HG03432 (cell line): ENCODE results near the gene EOLA1.
"Not testable (repeated sequence)": the region's sequence is repeated elsewhere in the genome, so short reads cannot be mapped to it uniquely, and the experiment has no call there.

Source experiments
- ATAC-seq: cut with Tn5 transposase; IDR thresholded peaks from one replicate; pipeline ENCODE4 v1.9.1; 2021; ENCODE audit warnings: mild to moderate bottlenecking, moderate library complexity; ENCODE audit not compliant: unreplicated experiment

The EOLA1 gene

DNA sequence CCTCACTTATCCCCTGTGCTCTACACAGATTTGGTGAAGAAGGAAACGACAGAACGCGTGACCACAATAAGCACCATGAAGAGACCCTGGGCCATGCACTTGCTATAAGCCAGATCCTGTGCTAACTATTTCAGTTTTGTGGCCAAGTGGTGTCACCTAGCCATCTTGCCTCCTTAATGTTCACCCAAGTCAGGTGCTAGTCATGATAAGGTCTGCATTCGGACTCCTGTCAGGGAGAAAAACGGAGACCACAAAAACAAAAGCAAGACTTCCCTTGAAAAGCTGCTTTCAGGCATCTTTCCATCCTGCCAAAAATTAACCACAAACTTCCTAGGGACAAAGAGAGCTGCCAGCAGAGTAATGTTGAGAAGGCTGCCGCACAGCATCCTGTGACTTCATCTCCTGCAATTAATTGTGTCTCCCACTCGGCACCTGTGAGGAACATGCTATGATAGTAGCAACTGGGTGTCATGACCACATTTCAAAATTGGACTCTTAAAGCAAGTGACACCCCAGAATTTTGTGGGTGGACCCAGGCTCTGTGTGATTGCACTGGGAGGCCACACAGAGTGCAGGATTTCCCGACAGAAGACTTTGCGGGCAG is 26.9 kb upstream of the EOLA1 start:
- no peak for ATAC-seq

DNA sequence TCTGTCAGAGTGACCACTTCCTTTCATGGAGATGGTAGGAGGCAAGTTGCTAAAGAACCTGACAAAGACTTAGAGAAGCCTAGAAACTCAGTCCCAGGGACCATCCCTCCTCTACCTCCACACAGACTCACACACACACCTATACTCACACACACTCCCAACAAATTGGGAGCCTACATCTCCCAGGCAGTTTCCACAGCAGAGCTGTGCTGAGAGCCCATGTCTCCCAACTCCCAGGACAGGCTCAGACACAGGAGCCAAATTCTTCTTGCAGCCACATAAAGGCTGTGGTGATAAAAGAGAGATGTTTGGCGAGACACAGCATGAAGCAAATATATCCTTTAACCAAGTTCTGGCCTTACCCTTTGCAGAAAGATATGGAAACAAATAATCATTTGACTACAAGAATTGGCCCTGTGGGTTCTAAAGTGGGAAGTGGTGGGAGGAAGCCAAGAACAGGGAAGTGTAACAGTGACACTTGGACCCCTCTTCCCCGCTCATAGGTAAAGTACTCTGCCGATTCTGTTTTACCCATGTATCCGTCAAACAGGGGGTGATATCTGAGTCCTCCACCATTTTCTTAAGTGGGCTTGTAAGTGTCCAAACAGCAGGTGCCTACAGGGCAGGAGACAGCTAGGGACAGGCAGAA is 24.7 kb upstream of the EOLA1 start:
- ATAC-seq = no peak

DNA sequence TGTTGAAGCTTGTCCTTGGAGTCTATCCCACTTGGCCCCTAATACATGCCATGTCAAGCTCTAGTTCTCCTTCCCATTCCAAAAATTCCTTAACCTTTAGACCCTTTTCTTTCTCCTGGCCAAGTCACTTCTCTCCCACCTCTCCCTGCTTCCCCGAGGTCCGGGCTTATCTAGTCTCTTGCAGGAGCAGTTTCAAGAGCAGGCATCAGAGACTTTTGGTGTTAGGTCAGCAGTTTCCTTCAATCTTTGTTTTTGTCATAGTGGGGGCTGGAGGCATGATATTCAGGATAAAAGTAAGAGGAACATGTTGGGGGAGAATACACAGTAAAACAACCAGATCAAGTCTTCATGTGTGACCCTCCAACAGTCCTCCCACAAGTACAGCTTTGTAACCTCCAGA is 24.2 kb upstream of the EOLA1 start:
- ATAC-seq = no peak

DNA sequence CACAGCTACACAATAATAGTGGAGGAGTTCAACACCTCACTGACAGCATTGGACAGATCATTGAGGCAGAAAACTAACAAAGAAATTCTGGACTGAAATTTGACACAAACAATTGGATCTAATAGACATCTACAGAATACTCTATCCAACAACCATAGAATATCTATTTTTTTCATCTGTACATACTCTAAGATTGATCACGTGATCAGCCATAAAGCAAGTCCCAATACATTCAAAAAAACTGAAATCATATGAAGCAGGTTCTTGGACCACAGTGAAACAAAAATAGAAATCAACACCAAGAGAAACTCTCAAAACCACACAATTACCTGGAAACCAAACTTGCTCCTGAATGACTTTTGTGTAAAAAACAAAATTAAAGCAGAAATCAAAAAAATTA is 23.5 kb upstream of the EOLA1 start:
- ATAC-seq = no peak

DNA sequence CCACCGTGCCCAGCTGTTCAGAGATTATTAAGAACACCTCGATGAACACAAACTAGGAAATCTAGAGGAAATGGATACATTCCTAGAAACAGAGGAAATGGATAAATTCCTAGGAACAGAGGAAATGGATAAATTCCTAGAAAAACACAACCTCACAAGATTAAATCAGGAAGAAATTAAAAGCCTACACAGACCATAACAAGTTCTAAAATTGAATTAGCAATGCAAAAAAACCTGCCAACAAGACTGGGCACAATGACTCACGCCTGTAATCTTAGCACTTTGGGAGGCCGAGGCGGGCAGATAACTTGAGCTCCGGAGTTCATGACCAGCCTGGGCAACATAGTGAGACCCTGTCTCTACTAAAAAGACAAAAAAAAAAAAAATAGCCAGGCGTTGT is 22.6 kb upstream of the EOLA1 start:
- no peak for ATAC-seq

DNA sequence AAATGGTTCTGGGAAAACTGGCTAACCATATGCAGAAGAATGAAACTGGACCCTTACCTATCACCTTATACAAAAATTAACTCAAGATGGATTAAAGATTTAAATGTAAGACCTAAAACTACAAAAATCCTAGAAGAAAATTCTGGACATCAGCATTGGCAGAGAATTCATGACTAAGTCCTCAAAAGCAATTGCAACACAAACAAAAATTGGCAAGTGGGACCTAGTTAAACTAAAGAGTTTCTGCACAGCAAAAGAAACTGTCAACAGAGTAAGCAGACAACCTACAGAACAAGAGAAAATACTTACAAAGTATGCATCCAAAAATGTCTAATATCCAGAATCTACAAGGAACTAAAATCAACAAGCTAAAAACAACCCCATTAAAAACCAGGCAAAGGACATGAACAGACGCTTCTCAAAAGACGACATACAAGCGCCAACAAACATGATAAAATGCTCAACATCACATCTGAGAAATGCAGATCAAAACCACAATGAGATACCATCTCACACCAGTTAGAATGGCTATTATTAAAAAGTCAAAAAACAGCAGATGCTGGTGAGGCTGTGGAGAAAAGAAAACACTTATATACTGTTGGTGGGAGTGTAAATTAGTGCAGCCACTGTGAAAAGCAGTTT is 20.1 kb upstream of the EOLA1 start:
- not testable (repeated sequence) for ATAC-seq

DNA sequence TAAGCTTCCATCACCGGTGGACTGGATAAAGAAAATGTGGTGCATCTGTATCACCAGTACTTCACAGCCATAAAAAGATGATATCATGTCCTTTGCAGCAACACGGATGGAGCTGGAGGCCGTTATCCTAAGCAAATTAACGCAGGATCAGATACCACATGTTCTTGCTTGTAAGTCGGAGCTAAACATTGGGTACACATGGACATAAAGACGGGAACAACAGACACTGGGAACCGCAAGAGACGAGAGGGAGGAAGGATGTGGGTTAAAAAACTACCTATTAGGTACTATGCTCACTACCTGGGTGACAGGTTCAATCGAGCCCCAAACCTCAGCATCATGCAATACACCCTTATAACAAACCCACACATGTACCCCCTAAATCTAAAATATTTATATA is 19.4 kb upstream of the EOLA1 start:
- ATAC-seq = no peak

DNA sequence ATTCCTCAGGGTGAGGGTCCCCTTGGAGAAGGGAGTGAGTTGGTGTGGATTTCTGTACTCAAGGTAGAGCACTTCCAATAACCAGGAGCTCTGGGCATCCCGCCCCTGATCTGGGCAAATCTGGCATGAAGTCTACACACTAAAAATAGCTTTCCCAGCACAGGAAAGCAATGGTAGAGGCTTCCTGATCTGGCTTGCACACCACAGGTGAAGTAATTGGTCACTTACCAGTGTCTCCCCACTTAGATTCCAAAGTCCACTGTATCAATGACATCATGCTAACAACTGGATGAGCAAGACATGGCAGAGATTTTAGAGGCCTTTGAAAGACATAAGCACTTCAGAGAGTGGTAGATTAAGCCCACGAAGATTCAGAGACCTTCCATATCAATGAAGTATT is 17.9 kb upstream of the EOLA1 start:
- no peak for ATAC-seq

DNA sequence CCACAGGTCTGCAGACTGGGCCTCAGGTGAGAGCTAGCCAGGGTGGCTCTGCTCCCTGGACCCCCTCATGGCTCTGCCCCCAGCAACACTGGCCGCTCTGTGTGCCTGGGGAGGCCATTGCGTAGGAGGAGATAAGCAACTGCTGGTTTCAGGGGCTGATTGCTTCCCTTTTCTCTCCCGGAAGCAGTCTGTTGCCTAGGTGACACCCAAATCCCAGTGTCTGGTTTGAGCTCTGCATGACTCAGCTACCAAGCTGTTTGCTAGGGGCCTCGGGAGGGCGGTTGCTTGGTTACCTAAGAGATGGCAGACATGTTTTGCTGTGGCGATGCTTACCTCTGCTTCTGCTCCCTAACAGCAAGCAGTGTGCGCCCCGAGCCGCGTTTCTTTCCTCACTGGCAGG is 15.4 kb upstream of the EOLA1 start:
- peak; percentile 95 for ATAC-seq

DNA sequence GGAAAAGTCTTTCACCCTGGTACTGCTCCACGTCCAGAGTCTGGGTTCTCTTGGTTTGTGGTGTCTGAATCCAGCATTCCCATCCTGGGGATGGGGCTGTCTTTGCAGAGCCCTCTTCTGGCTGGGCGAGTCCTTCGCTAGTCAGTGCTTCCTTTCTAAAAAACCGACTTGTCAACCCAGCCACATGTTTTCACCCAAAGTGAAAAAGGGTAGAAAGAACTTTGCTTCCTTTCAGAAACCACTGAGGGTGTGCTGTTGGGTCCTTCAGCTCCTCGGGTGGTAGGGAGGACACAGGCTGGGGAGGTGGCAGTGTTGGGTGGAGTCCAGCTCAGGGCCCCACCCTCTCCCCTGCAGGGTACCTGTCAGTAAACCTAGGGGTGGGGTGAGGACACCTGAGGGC is 14.9 kb upstream of the EOLA1 start:
- ATAC-seq = peak; percentile 58

DNA sequence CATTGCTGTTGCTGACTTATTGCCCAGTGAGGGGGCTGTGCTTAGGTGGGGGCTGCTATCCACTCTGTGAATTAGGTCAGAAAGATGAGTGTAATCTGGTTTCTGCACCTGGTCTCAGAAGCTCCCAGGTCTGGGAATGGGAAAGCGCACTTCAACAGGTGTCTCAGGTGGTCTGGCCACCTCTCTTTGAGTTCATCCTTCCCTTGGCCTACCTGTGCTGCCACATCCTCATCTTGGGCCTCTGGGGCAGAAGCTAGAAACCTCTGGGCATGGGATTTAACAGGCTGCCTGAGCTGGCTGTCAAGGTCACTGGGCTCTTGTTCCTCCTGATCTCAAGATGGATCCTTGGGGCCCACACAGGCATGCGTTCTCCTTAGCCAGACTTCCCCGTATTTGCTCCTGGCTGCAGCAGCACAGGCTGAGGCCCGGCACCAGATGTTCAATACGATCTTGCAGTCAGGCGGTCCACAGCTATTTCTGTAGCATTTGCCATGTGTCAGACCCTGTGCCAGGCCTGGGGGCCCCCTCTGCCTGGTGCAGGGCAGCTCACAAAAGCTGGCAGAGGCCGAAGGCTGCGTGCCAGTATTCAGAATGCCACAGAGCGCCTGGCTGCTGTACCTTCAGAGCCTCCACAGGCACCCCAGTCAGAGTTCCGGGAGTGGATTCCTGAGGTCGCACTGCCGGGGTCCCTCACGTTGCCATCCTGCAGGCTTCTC is 14.3 kb upstream of the EOLA1 start:
- not testable (repeated sequence) for ATAC-seq

DNA sequence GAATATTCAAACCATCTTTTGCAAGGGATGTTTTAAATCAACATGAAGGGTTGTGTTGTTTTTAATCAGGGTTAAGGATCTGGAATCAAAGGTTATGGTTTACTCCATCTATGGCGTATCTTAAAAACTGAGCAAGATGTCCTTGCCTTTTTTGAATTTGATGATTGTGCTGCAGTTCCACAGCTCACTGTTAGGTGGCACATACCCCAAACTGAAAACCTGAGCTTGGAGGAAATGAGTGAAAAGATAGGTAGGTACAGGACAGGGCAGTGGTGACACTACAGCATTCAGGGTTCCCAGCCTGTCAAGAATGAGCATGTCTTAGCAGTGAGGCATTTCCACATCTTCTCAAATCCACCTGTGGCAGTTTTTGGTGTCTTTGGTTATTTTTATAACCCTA is 13.1 kb upstream of the EOLA1 start:
- ATAC-seq = peak; percentile 22

DNA sequence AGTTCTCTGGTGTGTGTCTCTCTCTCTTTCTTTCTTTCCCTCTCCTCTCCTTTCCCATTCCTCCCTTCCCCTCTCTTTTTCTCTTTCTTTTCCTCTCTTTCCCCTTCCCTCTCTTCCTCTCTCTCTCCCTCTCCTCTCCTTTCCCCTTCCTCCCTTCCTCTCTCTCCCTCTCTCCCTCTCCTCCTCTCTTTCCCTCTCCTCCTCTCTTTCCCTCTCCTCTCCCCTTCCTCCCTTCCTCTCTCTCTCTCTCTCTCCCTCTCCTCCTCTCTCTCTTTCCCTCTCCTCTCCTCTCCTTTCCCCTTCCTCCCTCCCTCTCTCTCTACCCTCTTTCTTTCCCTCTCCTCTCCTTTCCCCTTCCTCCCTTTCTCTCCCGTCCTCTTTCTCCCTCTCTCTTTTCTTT is 12.4 kb upstream of the EOLA1 start:
- no peak for ATAC-seq

DNA sequence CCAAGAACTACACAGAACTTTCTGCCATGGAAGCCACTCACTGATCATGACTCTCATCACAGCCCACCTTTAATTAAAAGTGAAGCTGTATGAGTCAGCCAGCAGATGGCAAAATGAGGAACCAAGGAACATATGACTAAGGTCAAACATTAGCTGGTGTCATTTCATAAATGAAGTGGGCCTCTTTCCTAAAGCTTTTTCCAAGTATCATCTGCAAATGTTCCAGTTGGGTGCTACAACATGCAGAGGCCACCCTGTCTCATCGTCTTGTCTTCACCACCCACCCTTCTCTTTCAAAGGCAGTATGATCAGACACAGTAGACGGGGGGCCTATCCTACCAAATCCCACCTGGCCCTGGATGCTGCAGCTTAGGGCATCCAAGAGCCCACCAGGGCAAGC is 9.2 kb upstream of the EOLA1 start:
- ATAC-seq = peak; percentile 81

DNA sequence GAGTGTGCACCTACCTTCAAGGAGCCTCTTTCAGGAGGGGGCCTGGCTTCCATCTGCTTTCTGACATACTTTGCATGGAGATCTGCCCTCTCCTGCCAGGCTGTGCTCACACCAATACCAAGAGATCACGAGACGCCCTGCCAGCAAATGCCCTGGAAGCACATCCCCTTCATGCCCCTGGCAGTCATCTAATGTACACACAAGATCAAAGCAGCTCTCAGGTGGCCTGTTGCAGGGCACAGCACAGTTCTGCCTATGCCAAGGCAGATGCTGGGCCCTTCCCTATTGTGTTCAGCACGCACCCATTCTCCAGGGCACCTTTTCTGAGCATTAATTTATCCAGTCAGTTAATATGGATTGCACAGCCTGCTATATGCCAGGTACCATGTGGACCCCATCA is 7.9 kb upstream of the EOLA1 start:
- not testable (repeated sequence) for ATAC-seq

DNA sequence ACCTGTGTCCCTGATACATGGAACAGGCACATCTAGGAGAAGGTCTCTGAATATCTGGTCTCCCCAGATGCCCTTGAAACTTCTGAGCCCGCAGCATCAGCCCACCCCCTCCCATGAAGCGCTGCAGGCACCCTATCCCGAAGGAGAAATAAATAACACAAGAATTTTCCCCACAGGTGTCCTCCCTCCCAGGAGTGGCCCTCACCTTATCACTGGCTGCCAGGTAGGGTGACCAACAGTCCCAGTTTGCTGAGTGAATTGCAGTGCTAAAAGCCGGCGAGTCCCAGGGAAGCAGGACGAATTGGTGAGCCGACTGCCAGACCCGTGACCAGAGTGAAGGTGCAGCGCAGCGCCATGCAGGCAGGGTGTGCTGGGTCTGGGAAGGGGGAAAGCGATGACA is 6.8 kb upstream of the EOLA1 start:
- ATAC-seq = not testable (repeated sequence)

DNA sequence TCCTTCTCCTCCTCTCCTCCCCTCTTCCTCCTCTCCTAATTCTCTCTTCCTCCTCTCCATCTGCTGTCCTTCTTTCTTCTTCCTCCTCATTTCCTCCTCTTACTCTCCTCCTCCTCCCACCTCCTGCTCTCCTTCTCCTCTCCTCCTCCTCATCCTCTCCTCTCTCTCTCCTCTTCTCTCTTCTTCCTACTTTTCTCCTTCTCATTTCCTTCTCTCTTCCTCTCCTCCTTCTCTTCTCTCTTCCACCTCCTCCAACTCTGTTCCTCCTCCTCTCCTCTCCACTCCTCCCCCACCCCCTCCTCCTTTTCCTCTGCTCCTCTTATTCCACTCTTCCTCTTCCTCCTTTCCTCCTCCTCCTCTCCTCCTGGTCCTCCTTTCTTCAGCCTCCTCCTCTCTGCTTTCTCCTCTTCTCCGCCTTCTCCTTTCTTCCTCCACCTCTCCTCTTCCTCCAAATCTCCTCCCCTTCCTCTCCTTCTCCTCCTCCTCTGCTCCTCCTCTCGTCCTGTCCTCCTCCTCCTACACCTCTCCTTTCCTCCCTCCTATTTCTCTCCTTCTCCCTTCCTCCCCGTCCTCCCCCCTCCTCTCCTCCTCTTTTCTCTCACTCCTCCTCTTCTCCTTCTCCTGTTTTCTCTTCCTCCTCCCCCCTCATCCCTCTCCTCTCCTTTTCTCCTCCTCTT is 5.7 kb upstream of the EOLA1 start:
- ATAC-seq = not testable (repeated sequence)

DNA sequence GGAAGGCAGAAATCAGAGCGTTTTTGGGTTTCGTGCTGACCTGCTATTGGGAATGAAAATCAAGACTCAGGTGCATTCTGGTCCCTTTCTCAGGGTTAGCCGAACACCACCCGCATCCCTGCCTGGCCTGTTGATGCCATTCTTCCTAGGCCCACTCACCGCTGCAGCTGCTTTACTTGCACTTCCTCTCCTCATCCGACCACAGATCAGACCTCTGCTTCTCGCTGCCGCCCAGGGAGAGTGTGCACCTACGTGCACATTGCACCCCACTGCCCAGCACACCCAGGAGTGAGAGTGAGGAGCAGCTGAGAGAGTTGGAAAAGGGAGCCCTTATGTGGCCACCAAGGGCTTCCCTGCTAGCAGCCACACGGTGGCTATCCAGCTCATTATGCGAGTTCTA is 3.3 kb upstream of the EOLA1 start:
- ATAC-seq = not testable (repeated sequence)

DNA sequence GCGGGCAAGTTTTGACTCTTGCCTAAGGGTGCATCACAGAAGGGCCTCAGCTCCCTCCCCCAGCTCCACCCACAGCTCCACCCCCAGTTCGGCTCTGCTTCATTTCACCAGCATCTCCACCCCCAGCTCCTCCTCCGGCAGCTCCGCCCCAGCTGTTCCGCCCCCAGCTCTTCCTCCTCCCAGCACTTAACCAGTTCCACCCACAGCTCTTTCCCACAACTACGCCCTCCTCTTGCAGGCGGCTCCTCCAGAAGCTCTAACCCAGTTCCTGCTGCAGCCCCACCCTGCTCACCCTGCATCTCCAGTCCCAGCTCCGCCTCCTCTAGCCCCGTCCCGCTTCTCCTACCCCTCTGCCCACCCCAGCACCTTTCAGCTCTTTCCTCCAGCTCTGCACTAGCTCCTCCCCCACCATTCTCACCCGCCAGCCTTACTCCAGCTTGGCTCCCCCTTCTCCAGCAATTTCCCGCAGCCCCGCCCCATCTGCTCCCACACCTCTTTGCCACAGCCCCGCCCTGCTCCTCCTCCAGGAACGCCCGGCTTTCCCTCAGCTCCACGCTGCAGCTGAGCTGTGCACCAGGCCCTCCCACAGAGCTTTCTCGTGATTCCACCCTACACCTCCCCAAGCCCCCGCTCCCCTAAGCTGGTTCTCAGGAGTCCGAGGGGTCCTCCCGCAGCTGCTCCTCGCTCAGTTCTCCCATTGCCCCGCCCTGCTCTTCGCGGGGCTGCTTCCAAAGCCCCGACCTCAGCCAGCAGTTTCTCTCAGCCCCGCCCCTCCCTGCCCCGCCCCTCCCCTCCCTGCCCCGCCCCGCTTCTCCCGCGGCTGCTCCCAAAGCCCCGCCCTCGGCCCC is 1.3 kb upstream of the EOLA1 start:
- ATAC-seq = peak; percentile 59

DNA sequence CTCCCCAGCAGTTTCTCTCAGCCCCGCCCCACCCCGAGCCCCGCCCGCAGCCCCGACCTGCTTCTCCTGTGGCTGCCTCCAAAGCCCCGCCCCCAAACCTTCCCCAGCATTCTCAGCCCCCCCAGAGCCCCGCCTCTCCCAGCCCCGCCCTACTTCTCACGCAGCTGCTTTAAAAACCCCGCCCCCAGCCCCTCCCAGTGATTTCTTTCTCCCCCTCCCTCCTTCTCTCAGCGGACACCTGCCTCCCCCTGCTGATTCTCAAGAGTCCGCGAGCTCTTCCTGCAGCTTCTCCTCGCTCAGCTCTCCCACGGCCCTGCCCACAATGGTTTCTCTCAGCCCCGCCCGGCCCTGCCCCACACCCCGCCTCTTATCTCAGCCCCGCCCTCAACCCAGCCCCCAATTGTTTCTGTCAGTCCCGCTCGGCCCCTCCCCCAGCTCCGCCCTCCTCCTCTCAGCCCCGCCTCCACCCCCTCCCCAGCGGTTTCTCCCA is 636 bp upstream of the EOLA1 start:
- peak; percentile 15 for ATAC-seq
